Fibroblast of skin of back (primary cell): Measurements from ENCODE around the gene SBK2.

ENCODE experiments used
- DNase-seq: peaks from one replicate; pipeline ENCODE4 v3.0.0-alpha.2; 2013

The SBK2 gene

DNA sequence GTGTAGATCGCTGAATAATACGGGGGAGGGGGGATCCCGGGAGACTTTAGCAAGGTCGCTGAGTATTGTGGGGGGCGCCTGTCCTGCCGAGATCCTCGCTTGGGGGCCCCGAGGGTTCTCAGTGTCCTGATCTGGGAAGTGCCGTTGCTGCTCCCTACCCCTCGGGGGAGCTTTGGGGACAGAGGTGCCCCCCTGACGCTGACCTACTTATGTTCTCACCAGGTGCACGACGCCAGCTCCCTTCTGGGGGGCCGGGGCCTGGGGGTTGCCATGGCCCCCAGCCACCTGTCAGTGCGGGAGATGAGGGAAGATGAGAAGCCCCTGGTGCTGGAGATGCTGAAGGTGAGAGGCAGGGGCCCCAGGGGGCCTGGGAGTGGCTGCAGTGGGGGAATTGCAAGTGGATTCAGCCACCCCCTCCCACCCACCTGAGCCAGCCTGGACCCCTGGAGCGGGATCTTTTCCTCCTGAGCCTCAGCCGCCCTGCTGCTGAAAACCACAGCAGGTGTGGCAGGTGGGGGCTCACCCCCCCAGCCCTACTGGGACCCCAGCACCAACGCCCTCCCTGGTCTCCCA is 51.4 kb downstream of the SBK2 start:
- no peak for DNase-seq

DNA sequence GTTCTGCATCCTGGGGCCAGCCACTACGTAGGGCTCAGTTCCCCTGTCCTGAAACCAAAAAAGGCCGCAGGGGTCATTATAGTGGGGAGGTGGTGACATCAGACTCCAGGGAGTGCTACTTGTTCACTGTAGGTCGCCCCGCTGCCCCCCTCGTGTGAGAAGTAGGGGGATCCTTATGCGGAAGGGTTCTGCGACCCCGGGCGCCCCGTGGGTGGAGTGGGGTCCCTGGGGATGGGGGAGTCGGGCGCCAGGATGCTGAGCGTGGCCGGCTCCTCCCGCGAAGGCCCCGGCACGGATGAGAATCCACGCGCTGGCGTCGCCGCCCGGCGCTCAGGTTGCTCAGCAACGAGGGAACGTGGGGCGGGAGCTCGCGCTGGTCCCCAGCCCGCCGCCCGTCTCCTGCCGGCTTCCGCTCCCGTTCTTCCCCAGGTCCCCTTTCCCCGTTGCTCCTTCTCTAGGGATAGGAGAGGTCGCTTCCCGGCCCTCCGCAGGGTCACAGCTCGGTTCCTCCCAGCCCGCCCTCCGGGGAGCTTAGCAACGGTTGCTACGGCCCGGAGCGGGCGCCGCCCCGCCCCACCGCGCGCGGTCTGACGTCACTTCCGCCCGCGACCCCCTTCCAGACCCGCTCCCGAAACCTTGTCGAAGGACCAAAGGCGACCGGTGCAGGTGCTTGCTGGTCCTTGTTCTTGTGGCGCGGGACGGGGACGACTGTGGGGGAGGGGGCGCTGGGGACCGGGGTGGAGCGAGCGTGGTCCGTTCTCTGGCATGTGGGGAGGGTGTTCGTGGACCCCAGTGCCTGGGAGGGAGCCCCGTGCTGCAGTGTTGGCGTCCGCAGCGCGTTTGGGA is 52.1 kb downstream of the SBK2 start, which contains the start of gene NAT14:
TSS of gene NAT14 (plus strand) at position 596 of the 846 bp plus-strand sequence. CDS start 521 bp downstream, outside the sequence.
- DNase-seq, result peak; percentile 63

DNA sequence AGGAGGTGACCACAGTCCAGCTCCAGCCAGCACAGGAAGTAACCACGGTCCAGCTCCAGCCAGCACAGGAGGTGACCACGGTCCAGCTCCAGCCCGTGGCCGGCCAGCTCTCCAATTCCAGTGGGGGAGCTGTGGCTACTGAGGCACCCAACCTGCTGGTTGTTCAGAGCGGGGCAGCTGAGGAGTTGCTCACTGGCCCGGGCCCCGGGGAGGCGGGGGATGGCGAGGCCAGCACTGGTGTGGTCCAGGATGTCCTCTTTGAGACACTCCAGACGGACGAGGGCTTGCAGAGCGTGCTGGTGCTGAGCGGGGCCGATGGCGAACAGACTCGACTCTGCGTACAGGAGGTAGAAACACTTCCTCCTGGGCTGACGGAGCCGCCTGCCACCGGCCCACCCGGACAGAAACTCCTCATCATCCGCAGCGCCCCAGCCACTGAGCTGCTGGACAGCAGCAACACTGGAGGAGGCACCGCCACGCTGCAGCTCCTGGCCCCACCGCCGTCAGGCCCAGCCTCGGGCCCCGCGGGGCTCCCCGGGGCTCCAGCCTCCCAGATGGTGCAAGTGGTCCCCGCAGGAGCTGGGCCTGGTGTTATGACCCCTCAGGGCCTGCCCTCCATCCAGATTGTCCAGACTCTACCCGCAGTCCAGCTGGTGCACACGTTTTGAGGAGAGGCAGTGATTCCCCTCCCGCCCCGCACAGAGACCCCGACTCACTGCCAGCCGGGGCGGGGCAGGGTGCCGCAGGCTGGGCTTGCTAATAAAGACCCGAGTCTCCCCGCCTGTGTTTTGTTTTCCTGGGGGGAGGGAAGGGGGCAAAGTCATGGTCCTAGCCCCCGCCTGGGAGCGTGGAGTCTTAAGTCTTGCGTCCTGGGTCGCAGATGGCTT is 53.0 kb downstream of the SBK2 start:
- no peak for DNase-seq

DNA sequence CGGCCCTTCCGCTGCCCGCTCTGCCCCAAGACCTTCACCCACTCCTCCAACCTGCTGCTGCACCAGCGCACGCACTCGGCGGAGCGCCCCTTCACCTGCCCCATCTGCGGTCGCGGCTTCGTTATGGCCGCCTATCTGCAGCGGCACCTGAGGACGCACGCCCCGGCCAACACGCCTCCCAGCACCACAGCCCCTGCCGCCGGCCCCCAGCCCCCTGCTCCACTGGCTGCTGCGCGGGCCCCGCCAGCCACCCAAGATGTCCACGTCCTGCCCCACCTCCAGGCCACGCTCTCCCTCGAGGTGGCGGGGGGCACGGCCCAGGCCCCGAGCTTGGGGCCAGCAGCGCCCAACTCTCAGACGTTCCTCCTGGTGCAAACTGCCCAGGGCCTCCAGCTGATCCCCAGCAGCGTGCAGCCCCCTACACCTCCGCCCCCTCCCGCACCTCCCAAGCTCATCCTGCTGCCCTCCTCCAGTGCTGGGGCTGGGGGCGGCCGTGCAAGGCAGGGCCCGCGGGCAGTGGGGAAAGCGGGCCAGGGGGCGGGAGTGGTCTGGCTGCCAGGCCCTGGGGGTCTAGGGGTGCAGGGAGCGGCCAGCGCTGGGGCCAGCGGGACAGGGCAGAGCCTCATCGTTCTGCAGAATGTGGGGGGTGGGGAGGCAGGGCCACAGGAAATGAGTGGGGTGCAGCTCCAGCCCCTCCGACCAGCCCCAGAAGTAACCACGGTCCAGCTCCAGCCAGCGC is 53.8 kb downstream of the SBK2 start:
- DNase-seq, result no peak

DNA sequence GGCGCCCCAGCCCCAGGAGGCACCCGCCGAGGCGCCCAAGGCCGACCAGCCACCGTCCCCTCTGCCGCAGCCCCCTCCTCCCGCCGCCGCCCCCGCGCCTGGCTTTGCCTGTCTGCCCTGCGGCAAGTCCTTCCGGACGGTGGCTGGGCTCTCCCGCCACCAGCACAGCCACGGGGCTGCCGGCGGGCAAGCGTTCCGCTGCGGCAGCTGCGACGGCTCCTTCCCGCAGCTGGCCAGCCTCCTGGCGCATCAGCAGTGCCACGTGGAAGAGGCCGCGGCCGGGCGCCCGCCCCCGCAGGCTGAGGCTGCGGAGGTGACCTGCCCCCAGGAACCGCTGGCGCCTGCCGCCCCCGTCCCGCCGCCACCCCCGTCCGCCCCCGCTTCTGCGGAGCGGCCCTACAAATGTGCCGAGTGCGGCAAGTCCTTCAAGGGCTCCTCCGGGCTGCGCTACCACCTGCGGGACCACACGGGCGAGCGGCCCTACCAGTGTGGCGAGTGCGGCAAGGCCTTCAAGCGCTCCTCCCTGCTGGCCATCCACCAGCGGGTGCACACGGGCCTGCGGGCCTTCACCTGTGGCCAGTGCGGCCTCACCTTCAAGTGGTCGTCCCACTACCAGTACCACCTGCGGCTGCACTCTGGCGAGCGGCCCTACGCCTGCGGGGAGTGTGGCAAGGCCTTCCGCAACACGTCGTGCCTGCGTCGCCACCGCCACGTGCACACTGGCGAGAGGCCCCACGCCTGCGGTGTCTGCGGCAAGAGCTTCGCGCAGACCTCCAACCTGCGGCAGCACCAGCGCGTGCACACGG is 54.6 kb downstream of the SBK2 start:
- no peak for DNase-seq

DNA sequence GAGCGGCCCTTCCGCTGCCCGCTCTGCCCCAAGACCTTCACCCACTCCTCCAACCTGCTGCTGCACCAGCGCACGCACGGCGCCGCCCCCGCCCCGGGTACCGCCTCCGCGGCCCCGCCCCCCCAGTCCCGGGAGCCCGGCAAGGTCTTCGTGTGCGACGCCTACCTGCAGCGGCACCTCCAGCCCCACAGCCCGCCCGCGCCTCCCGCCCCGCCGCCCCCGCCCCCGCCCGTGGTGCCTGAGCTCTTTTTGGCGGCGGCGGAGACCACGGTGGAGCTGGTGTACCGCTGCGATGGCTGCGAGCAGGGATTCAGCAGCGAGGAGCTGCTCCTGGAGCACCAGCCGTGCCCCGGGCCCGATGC is 55.2 kb downstream of the SBK2 start:
- DNase-seq, result no peak

DNA sequence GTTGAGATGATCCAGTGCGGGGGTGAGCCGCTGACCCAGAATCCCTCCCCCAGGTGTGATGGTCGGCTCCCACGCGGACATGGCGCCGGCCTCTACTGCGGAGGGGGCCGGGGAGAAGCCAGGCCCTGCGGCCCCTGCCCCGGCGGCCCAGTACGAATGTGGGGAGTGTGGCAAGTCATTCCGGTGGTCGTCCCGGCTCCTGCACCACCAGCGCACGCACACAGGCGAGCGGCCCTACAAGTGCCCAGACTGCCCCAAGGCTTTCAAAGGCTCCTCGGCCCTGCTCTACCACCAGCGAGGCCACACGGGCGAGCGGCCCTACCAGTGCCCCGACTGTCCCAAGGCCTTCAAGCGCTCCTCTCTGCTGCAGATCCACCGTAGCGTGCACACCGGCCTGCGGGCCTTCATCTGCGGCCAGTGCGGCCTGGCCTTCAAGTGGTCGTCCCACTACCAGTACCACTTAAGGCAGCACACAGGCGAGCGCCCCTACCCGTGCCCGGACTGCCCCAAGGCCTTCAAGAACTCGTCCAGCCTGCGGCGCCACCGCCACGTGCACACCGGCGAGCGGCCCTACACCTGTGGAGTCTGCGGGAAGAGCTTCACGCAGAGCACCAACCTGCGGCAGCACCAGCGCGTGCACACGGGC is 55.7 kb downstream of the SBK2 start:
- DNase-seq, result no peak

DNA sequence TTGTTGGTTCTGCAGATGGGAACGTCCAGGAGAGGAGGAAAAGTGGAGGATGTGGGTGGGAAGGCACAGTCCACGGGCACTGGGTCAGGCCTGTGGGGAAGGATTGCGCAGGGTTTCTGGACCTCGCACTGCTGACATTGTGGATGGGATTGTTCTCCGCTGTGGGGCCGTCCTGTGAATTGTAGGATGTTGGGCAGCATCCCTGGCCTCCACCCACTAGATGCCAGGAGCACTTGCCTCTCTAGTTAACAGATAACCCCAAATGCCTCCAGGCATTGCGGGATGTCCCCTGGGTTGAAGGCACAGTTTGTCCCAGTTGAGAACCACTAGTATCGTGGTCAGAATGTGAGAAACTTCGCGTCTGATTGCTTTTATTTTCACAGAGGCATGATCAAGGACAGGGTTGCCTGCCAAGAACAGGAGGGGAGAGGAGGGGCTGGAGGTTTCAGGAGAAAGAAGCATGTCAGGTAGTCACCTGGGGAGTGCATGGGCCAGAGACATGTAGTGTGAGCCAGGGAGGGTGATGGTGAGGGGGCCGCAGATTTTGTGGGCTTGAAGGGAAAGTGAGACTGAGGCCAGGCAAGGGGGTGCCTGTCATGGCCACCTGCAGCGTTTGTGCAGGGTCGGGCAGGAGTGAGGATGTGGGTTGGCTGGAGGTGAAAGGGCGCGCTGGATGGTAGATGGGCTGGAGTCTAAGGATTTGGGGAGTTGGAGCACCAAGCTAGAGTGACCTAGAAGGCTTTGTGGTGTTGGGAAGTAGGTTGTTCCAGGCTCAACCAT is 57.3 kb downstream of the SBK2 start:
- no peak for DNase-seq

DNA sequence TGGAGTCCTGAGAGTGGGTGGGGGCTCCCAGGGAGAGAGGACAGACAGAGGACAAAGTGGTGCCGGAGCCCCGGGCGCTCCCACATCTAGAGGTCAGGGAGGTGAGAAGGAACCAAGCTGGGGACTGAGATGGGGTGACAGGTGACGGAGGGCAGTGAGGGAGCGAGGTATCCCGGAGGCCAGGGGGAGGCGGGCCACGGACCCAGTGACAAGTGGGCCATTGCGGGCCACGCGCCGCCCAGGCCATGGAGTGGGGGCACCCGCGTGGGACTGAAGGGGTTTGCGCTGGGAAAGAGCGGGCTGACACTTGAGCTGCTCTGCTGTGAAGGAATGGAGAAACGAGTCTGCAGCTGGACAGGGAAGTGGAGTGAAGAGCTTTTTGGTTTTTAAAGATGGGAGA is 57.9 kb downstream of the SBK2 start:
- no peak for DNase-seq
